HG03280 (cell line): ENCODE data around the gene MME.

ENCODE experiments used
- ATAC-seq: cut with Tn5 transposase; IDR thresholded peaks from one replicate; pipeline ENCODE4 v1.9.1; 2021; ENCODE audit warnings: mild to moderate bottlenecking, moderate library complexity; ENCODE audit not compliant: unreplicated experiment

The MME gene

GRCh38 chr3:155079746-155080487 lies at the start of gene MME:
MME (plus strand) TSS chr3:155080319; CDS start chr3:155084168, 3,849 bp downstream.
- ATAC-seq: no peak

- ATAC-seq: no peak
Observed at GRCh38 chr3:155031186-155031585, 48.9 kb upstream of the MME start.

GRCh38 chr3:155032918-155033317 lies 47.2 kb upstream of the MME start:
- ATAC-seq: no peak

- no peak for ATAC-seq
Observed at GRCh38 chr3:155034786-155035185, 45.3 kb upstream of the MME start.

- ATAC-seq: no peak
Observed at GRCh38 chr3:155035553-155035952, 44.6 kb upstream of the MME start.

GRCh38 chr3:155037508-155038202 lies 42.5 kb upstream of the MME start:
- ATAC-seq: no peak

GRCh38 chr3:155038203-155038554 lies 41.9 kb upstream of the MME start:
- no peak for ATAC-seq

- no peak for ATAC-seq
Observed at GRCh38 chr3:155046935-155047334, 33.2 kb upstream of the MME start.

GRCh38 chr3:155047672-155048071 lies 32.4 kb upstream of the MME start:
- ATAC-seq: no peak

GRCh38 chr3:155049959-155050358 lies 30.2 kb upstream of the MME start:
- ATAC-seq: no peak

- no peak for ATAC-seq
Observed at GRCh38 chr3:155052470-155052869, 27.6 kb upstream of the MME start.

GRCh38 chr3:155053756-155054155 lies 26.4 kb upstream of the MME start:
- no peak for ATAC-seq

GRCh38 chr3:155064920-155065319 lies 15.2 kb upstream of the MME start:
- no peak for ATAC-seq

GRCh38 chr3:155065537-155065936 lies 14.6 kb upstream of the MME start:
- no peak for ATAC-seq

GRCh38 chr3:155069729-155070128 lies 10.4 kb upstream of the MME start:
- ATAC-seq: no peak

GRCh38 chr3:155070316-155070715 lies 9.8 kb upstream of the MME start:
- no peak for ATAC-seq

GRCh38 chr3:155070932-155071387 lies 9.2 kb upstream of the MME start:
- no peak for ATAC-seq

GRCh38 chr3:155075200-155075599 lies 4.9 kb upstream of the MME start:
- no peak for ATAC-seq

GRCh38 chr3:155076888-155077287 lies 3.2 kb upstream of the MME start:
- no peak for ATAC-seq

GRCh38 chr3:155078711-155079467 lies 1.2 kb upstream of the MME start:
- ATAC-seq: no peak

GRCh38 chr3:155079468-155079745 lies 712 bp upstream of the MME start:
- no peak for ATAC-seq

GRCh38 chr3:155080692-155081091 lies 573 bp downstream of the MME start:
- ATAC-seq: no peak
